ENCODE results near the gene RAX2. TPM values are rescaled to one million over a fixed set of nuclear protein-coding genes. Genes with fewer than 3 reads are reported as not detected.
A peak's percentile ranks its signal among the peaks of the same experiment; 100 is the strongest.

Gene RAX2
- total RNA-seq, 1 experiment from 2014 or later: not detected

DNA sequence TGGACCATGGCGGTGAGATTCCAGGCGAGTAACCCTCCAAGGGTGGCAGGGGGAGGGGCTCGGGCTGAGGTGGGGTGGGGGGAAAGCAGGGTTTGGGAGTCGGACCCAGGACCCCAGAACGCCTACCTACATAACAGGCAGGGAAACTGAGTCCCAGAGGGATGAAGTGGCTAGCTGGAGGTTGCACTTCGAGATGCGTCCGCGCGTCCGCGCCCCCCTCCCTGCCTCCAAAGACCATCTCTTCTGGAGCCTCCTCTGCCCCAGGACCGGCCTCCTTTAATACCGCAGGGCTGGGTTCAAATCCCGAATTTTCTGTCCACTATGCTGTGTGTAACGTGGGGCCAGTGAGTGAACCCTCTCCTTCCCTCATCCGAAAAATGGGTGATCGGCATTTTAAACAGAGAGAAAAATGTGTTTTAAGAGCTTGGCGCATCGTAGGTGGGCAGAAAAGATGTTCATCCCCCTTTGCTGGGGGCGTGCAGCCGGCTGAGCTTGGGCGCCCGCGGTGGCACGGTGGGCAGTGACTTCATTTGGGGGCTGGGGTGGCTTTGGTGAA lies 50.1 kb downstream of the RAX2 start:
- TF ChIP-seq EZH2 (IDR thresholded peaks at IDR 0.05; ENCODE audit: low read depth): no peak
- TF ChIP-seq, protein P1, sequence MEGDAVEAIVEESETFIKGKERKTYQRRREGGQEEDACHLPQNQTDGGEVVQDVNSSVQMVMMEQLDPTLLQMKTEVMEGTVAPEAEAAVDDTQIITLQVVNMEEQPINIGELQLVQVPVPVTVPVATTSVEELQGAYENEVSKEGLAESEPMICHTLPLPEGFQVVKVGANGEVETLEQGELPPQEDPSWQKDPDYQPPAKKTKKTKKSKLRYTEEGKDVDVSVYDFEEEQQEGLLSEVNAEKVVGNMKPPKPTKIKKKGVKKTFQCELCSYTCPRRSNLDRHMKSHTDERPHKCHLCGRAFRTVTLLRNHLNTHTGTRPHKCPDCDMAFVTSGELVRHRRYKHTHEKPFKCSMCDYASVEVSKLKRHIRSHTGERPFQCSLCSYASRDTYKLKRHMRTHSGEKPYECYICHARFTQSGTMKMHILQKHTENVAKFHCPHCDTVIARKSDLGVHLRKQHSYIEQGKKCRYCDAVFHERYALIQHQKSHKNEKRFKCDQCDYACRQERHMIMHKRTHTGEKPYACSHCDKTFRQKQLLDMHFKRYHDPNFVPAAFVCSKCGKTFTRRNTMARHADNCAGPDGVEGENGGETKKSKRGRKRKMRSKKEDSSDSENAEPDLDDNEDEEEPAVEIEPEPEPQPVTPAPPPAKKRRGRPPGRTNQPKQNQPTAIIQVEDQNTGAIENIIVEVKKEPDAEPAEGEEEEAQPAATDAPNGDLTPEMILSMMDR (conservative IDR thresholded peaks at IDR 0.05): no peak
- H2AFZ ChIP-seq: no peak overlapping the region
- peak overlapping the region; percentile 75 for H3K4me2 ChIP-seq
- peaks cover 16% of the 10 kb centered on the region; the same call in 1 of the 2 replicates for H3K4me1 ChIP-seq (replicated peaks; ENCODE audit: insufficient read depth)
- no peaks in the 10 kb centered on the region for H3K27me3 ChIP-seq (ENCODE audit: insufficient read depth, low read depth)
- POLR2A ChIA-PET (ENCODE audit: unreplicated experiment): no interaction called here
- peaks cover 16% of the 10 kb centered on the region; the same call in 1 of the 2 replicates for H3F3A ChIP-seq (ENCODE audit: insufficient read depth, low read depth)
- H3K9me3 ChIP-seq (ENCODE audit: insufficient read depth, low read depth): no peaks in the 10 kb centered on the region
- CTCF ChIA-PET: interaction anchor here (0.6 kb wide), 1 partner anchor 342 kb away, joined by 3 read pairs; no protein-coding TSS in a partner anchor
- no peaks in the 10 kb centered on the region for H4K20me1 ChIP-seq (ENCODE audit: insufficient read depth)
- no peaks in the 10 kb centered on the region for H3K9me2 ChIP-seq (ENCODE audit: insufficient read depth)
- no TSS peak for BruUV-seq (replicated peaks)
- intact Hi-C loops (cut with micrococcal nuclease; ENCODE audit: unreplicated experiment): loop anchor here (1.0 kb wide), 1 partner anchor 12 kb away; no protein-coding TSS in a partner anchor
- H3K36me3 ChIP-seq (ENCODE audit: low read depth): no peaks in the 10 kb centered on the region
- peak overlapping the region; percentile 65 for H3K4me3 ChIP-seq
- H3K79me2 ChIP-seq (ENCODE audit: low read depth): 0 out of 2 replicates have a peak, but pooled peaks cover 8% of the 10 kb centered on the region
- no peak for DNase-seq
- H3K27ac ChIP-seq: no peak overlapping the region

DNA sequence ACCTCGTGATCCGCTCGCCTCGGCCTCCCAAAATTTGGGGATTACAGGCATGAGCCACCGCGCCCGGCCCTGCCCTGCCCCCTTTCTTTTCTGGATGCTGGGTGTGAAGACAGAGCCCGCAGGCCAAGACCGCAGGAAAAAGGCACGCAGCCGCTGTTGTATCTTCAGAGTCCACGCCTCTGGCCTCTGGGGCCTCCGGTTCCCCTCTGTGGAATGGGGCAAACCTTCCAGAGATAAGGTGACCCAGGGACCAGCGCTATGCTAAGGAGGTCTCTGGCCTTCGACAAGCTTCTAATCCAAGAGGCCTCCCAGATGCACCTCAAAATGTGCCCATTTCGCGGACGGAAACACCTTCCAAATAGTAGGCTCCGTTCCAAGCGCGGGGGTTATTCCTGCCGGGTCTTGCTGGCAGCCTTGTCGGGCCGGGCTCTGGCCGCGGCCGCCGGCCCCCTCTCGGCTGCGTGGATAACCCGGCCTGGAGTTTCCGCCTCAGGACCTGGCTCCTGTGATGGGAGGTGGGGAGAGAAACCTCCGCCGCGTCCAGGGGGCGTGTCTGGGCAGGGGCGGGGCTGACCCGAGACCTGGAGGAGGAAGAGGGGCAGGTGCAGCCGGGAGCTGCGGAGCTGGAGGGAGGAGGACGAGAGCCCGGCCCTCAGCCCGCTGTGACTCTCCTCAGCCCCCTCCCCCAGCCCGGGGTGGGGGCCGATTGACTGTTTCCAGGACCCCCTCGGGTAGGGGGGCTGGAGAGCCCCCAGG lies 50.7 kb downstream of the RAX2 start:
- ChIA-PET CTCF (interaction anchor here (1.1 kb wide), 1 partner anchor 22 kb away, joined by 4 read pairs; no protein-coding TSS in a partner anchor), POLR2A (ENCODE audit: unreplicated experiment) (no interaction called here)
- TF ChIP-seq EZH2 (IDR thresholded peaks at IDR 0.05; ENCODE audit: low read depth): no peak
- TF ChIP-seq, protein P1 (conservative IDR thresholded peaks at IDR 0.05): no peak
- Histone ChIP-seq H2AFZ (no peak overlapping the region), H3K36me3 (ENCODE audit: low read depth) (no peaks in the 10 kb centered on the region), H3K4me1 (replicated peaks; ENCODE audit: insufficient read depth) (peaks cover 16% of the 10 kb centered on the region; the same call in 1 of the 2 replicates), H3K4me3 (peak overlapping the region; percentile 65), H3F3A (ENCODE audit: insufficient read depth, low read depth) (peaks cover 16% of the 10 kb centered on the region; the same call in 1 of the 2 replicates), H3K9me2 (ENCODE audit: insufficient read depth) (no peaks in the 10 kb centered on the region), H4K20me1 (ENCODE audit: insufficient read depth) (no peaks in the 10 kb centered on the region), H3K4me2 (peak overlapping the region; percentile 75), H3K9me3 (ENCODE audit: insufficient read depth, low read depth) (no peaks in the 10 kb centered on the region), H3K79me2 (ENCODE audit: low read depth) (0 out of 2 replicates have a peak, but pooled peaks cover 3% of the 10 kb centered on the region), H3K27me3 (ENCODE audit: insufficient read depth, low read depth) (no peaks in the 10 kb centered on the region), H3K27ac (no peak overlapping the region)
- DNase-seq: peak; percentile 82 to 96
- intact Hi-C loops (cut with micrococcal nuclease; ENCODE audit: unreplicated experiment): loop anchor here (1.0 kb wide), 1 partner anchor 11 kb away; no protein-coding TSS in a partner anchor
- no TSS peak for BruUV-seq (replicated peaks)

DNA sequence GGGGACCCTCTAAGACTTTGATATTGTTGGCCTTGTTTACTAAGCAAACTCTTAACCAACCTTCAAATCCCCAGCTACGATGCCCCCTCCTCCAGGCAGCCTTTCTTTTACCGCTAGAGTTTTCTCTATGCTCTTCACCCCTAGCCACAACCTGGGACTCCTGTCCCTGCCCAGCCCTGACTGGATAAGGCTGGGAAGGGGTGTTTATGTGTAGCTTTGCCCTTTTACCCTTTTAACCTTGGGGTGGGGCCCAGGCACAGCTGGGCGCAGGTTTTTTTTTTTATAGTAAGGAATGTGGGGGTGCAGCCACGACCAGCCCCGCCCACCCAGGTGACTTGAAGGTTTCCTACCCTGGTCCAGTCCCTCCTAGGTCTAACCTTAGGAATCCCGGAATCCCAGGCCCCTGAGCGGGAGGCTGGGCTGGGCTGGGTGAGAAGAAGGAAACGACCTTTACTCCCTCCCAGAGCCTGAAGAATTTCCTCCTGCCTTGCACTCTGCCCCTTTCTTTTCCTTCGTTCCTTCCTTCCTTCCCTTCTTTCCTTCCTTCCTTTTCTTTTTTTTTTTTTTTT lies 51.6 kb downstream of the RAX2 start:
- intact Hi-C loops (cut with micrococcal nuclease; ENCODE audit: unreplicated experiment): no loop called here
- Histone ChIP-seq H3K36me3 (ENCODE audit: low read depth) (no peaks in the 10 kb centered on the region), H3K4me2 (0 out of 2 replicates have a peak overlapping the region, but pooled peaks have one; percentile 11), H3K9me3 (ENCODE audit: insufficient read depth, low read depth) (no peaks in the 10 kb centered on the region), H3F3A (ENCODE audit: insufficient read depth, low read depth) (peaks cover 16% of the 10 kb centered on the region; the same call in 1 of the 2 replicates), H3K79me2 (ENCODE audit: low read depth) (0 out of 2 replicates have a peak, but pooled peaks cover 3% of the 10 kb centered on the region), H3K27me3 (ENCODE audit: insufficient read depth, low read depth) (no peaks in the 10 kb centered on the region), H4K20me1 (ENCODE audit: insufficient read depth) (no peaks in the 10 kb centered on the region), H3K9me2 (ENCODE audit: insufficient read depth) (no peaks in the 10 kb centered on the region), H3K27ac (no peak overlapping the region), H3K4me3 (no peak overlapping the region), H3K4me1 (replicated peaks; ENCODE audit: insufficient read depth) (peaks cover 16% of the 10 kb centered on the region; the same call in 1 of the 2 replicates), H2AFZ (no peak overlapping the region)
- BruUV-seq (replicated peaks): no TSS peak
- CTCF ChIA-PET: interaction anchor here (1.1 kb wide), 1 partner anchor 21 kb away, joined by 4 read pairs; no protein-coding TSS in a partner anchor
- POLR2A ChIA-PET (ENCODE audit: unreplicated experiment): no interaction called here
- DNase-seq: no peak
- TF ChIP-seq, protein P1 (conservative IDR thresholded peaks at IDR 0.05): no peak
- no peak for TF ChIP-seq EZH2 (IDR thresholded peaks at IDR 0.05; ENCODE audit: low read depth)
